Mesenchymal stem cell (in vitro differentiated cells and primary cell): Measurements from ENCODE around the gene CLIP2.
"Not testable (repeated sequence)": the region's sequence is repeated elsewhere in the genome, so short reads cannot be mapped to it uniquely, and the experiment has no call there.

Experiments
- DNase-seq: peaks from one replicate; pipeline ENCODE4 v3.0.0-alpha.2; 2013
- H2AFZ ChIP-seq: one replicate; pipeline ENCODE4 v1.6.1; 2013; ENCODE audit warnings: low read depth, mild to moderate bottlenecking, control low read depth, inconsistent platforms, low read length, moderate library complexity
- H2AK5ac ChIP-seq: 2 replicates; pipeline ENCODE4 v1.6.1; 2013; ENCODE audit warnings: low read length, moderate library complexity, mild to moderate bottlenecking, inconsistent platforms; ENCODE audit not compliant: severe bottlenecking
- H2BK120ac ChIP-seq: one replicate; pipeline ENCODE4 v1.6.1; 2013; ENCODE audit warnings: low read depth, mild to moderate bottlenecking, inconsistent platforms, low read length, moderate library complexity
- H2BK12ac ChIP-seq, 2 experiments: one replicate each; pipeline ENCODE4 v1.6.1; 2013; ENCODE audit warnings: inconsistent platforms in 2 of 2, low read length in 2 of 2, mild to moderate bottlenecking in 2 of 2, moderate library complexity in 2 of 2, control low read depth in 1 of 2
- H2BK15ac ChIP-seq: one replicate; pipeline ENCODE4 v1.6.1; 2013; ENCODE audit warnings: mild to moderate bottlenecking, low read depth, inconsistent platforms; ENCODE audit not compliant: poor library complexity, severe bottlenecking
- H2BK5ac ChIP-seq: 2 replicates; pipeline ENCODE4 v1.6.1; 2013; ENCODE audit warnings: low read depth, mild to moderate bottlenecking, low read length, control low read depth, inconsistent platforms; ENCODE audit not compliant: poor library complexity, severe bottlenecking
- H3K14ac ChIP-seq, 2 experiments: one replicate each; pipeline ENCODE4 v1.6.1; 2013; ENCODE audit warnings: inconsistent platforms in 2 of 2, low read length in 2 of 2, control low read depth in 1 of 2, mild to moderate bottlenecking in 1 of 2, moderate library complexity in 1 of 2
- H3K18ac ChIP-seq, 2 experiments: one replicate each; pipeline ENCODE4 v1.6.1; 2013; ENCODE audit warnings: inconsistent platforms in 2 of 2, low read length in 2 of 2, control low read depth in 1 of 2, low read depth in 1 of 2, mild to moderate bottlenecking in 1 of 2
- H3K23ac ChIP-seq, 2 experiments: one replicate each; pipeline ENCODE4 v1.6.1; 2013; ENCODE audit warnings: inconsistent platforms in 2 of 2, low read length in 2 of 2, mild to moderate bottlenecking in 2 of 2, moderate library complexity in 2 of 2, control low read depth in 1 of 2
- H3K27ac ChIP-seq: 2 replicates; pipeline ENCODE4 v1.5.1; 2013; ENCODE audit warnings: mild to moderate bottlenecking, moderate library complexity, low read length, control low read depth, inconsistent platforms; ENCODE audit not compliant: poor library complexity, severe bottlenecking
- H3K27me3 ChIP-seq, 2 experiments: 2 replicates each; pipeline versions ENCODE4 v1.6.1 to v1.7.0; 2013; ENCODE audit warnings: low read length in 2 of 2, mild to moderate bottlenecking in 2 of 2, moderate library complexity in 2 of 2, control low read depth in 1 of 2, inconsistent platforms in 1 of 2; ENCODE audit not compliant: control insufficient read depth in 1 of 2, insufficient read depth in 1 of 2
- H3K36me3 ChIP-seq, 2 experiments: 2 replicates each; pipeline versions ENCODE4 v1.6.1 to v1.7.0; 2013; ENCODE audit warnings: low read length in 2 of 2, control low read depth in 1 of 2, inconsistent platforms in 1 of 2, low read depth in 1 of 2, mild to moderate bottlenecking in 1 of 2; ENCODE audit not compliant: insufficient read depth in 2 of 2, control insufficient read depth in 1 of 2
- H3K4ac ChIP-seq, 2 experiments: one replicate each; pipeline ENCODE4 v1.6.1; 2013; ENCODE audit warnings: inconsistent platforms in 2 of 2, low read length in 2 of 2, mild to moderate bottlenecking in 2 of 2, moderate library complexity in 2 of 2, control low read depth in 1 of 2, low read depth in 1 of 2
- H3K4me1 ChIP-seq: 2 replicates; pipeline ENCODE4 v1.6.1; 2013; ENCODE audit warnings: low read depth, low read length, control low read depth; ENCODE audit not compliant: control insufficient read depth, insufficient read depth
- H3K4me2 ChIP-seq: 2 replicates; pipeline ENCODE4 v1.6.1; 2013; ENCODE audit warnings: low read length, mild to moderate bottlenecking, inconsistent platforms; ENCODE audit not compliant: poor library complexity, severe bottlenecking
- H3K4me3 ChIP-seq, 2 experiments: 2 replicates each; pipeline versions ENCODE4 v1.5.1 to v1.7.0; 2013; ENCODE audit warnings: low read length in 2 of 2, mild to moderate bottlenecking in 2 of 2, control low read depth in 1 of 2, low read depth in 1 of 2; ENCODE audit not compliant: insufficient read depth in 1 of 2
- H3K79me1 ChIP-seq: replicated peaks from 2 replicates; pipeline ENCODE4 v1.6.1; 2013; ENCODE audit warnings: mild to moderate bottlenecking, control low read depth, low read length, inconsistent platforms; ENCODE audit not compliant: poor library complexity, severe bottlenecking
- H3K9ac ChIP-seq: 2 replicates; pipeline ENCODE4 v1.7.0; 2013; ENCODE audit warnings: mild to moderate bottlenecking, low read length, moderate library complexity
- H3K9me3 ChIP-seq: 2 replicates; pipeline ENCODE4 v1.7.0; 2013; ENCODE audit warnings: mild to moderate bottlenecking, low read length; ENCODE audit not compliant: control insufficient read depth
- H4K8ac ChIP-seq: one replicate; pipeline ENCODE4 v1.6.1; 2013; ENCODE audit warnings: inconsistent platforms, mild to moderate bottlenecking, low read length, moderate library complexity
- H4K91ac ChIP-seq: one replicate; pipeline ENCODE4 v1.6.1; 2013; ENCODE audit warnings: mild to moderate bottlenecking, low read length, inconsistent platforms
- WGBS: methylation state at CpG from one replicate; pipeline ENCODE4 v1.1.7; 2013; ENCODE audit warnings: mixed read lengths; 5-methylcytosine and 5-hydroxymethylcytosine counted together

CLIP2 gene

GRCh38 chr7:74309181-74309580 is 20.0 kb downstream of the CLIP2 start:
- Histone ChIP-seq H4K91ac (no peak overlapping the region), H2BK5ac (no peak overlapping the region), H3K27ac (no peak overlapping the region), H2BK12ac (no peak overlapping the region), H3K4me2 (no peak overlapping the region), H3K14ac (no peak overlapping the region), H3K36me3 (peaks cover 0 to 13% of the 10 kb centered on the region in 2 experiments), H2BK120ac (no peak overlapping the region), H3K9ac (no peak overlapping the region), H2AK5ac (no peak overlapping the region), H3K4me3 (no peak overlapping the region), H3K27me3 (no peaks in the 10 kb centered on the region), H2BK15ac (no peak overlapping the region), H3K23ac (no peak overlapping the region), H3K4me1 (peaks cover 26% of the 10 kb centered on the region), H3K18ac (no peak overlapping the region), H3K9me3 (no peaks in the 10 kb centered on the region), H3K4ac (no peak overlapping the region), H2AFZ (no peak overlapping the region), H4K8ac (no peak overlapping the region), H3K79me1 (peaks cover 27% of the 10 kb centered on the region)
- 97% methylated on average over 5 of the region's 6 CpGs for WGBS
- DNase-seq = no peak

GRCh38 chr7:74311305-74311744 is 22.1 kb downstream of the CLIP2 start:
- no peaks in the 10 kb centered on the region for H3K9me3 ChIP-seq
- no peaks in the 10 kb centered on the region for H3K27me3 ChIP-seq
- H3K18ac ChIP-seq = no peak overlapping the region
- peaks cover 0 to 13% of the 10 kb centered on the region in 2 experiments for H3K36me3 ChIP-seq
- H3K9ac ChIP-seq = no peak overlapping the region
- WGBS = 70% methylated on average over 4 of the region's 4 CpGs
- H3K79me1 ChIP-seq = peaks cover 20% of the 10 kb centered on the region
- no peak overlapping the region for H3K23ac ChIP-seq
- no peak overlapping the region for H4K91ac ChIP-seq
- H3K4me1 ChIP-seq = peaks cover 16% of the 10 kb centered on the region
- H2AFZ ChIP-seq = no peak overlapping the region
- H2BK15ac ChIP-seq = no peak overlapping the region
- no peak overlapping the region for H3K14ac ChIP-seq
- H2BK120ac ChIP-seq = no peak overlapping the region
- H2BK5ac ChIP-seq = no peak overlapping the region
- no peak overlapping the region for H4K8ac ChIP-seq
- no peak overlapping the region for H3K27ac ChIP-seq
- no peak overlapping the region for H2BK12ac ChIP-seq
- no peak overlapping the region for H2AK5ac ChIP-seq
- no peak overlapping the region for H3K4me2 ChIP-seq
- H3K4ac ChIP-seq = no peak overlapping the region
- H3K4me3 ChIP-seq = no peak overlapping the region
- DNase-seq = peak; percentile 51

- Histone ChIP-seq H2BK12ac (peak overlapping the region in 1 of 2 experiments; percentile 55), H3K14ac (peak overlapping the region in 1 of 2 experiments; percentile 12), H3K79me1 (peaks cover 24% of the 10 kb centered on the region), H3K23ac (no peak overlapping the region), H4K91ac (no peak overlapping the region), H3K36me3 (peaks cover 8 to 22% of the 10 kb centered on the region in 2 experiments), H3K4me3 (no peak overlapping the region), H3K4me2 (no peak overlapping the region), H2AFZ (no peak overlapping the region), H2BK120ac (no peak overlapping the region), H2BK5ac (no peak overlapping the region), H2BK15ac (no peak overlapping the region), H3K27me3 (no peaks in the 10 kb centered on the region), H2AK5ac (peak overlapping the region; percentile 53), H3K4me1 (peaks cover 6% of the 10 kb centered on the region), H4K8ac (no peak overlapping the region), H3K18ac (peak overlapping the region in 1 of 2 experiments; percentile 56), H3K4ac (no peak overlapping the region), H3K9ac (no peak overlapping the region), H3K9me3 (no peaks in the 10 kb centered on the region), H3K27ac (no peak overlapping the region)
- WGBS = 93% methylated on average over 16 of the region's 16 CpGs
- no peak for DNase-seq
Measured at GRCh38 chr7:74312418-74313028, 23.3 kb downstream of the CLIP2 start.

- Histone ChIP-seq H3K36me3 (peaks cover 30 to 38% of the 10 kb centered on the region in 2 experiments), H3K79me1 (peaks cover 28% of the 10 kb centered on the region)
- not testable (repeated sequence) for H3K23ac ChIP-seq, H2AFZ ChIP-seq, H2AK5ac ChIP-seq, H3K9ac ChIP-seq, H3K4me3 ChIP-seq, H2BK15ac ChIP-seq, H3K4me1 ChIP-seq, H3K4me2 ChIP-seq, H2BK12ac ChIP-seq, H2BK120ac ChIP-seq, H4K91ac ChIP-seq, H3K9me3 ChIP-seq, H3K4ac ChIP-seq, DNase-seq, H3K14ac ChIP-seq, H4K8ac ChIP-seq, H3K27me3 ChIP-seq, H3K18ac ChIP-seq, H2BK5ac ChIP-seq, H3K27ac ChIP-seq
- no CpG with 5 or more reads among the region's 4 CpGs for WGBS
Measured at GRCh38 chr7:74315891-74316290, 26.7 kb downstream of the CLIP2 start.
